ENCODE measurements around the gene GPR183. TPM values are rescaled to one million over a fixed set of nuclear protein-coding genes. Genes with fewer than 3 reads are reported as not detected.

The GPR183 gene
- total RNA-seq, 1 donor from 2014 or later: 0.71 TPM

Other genes starting within 250 kb of the GPR183 start
- 79.1 and 83.6 TPM in 2 replicates for gene UBAC2, start 106.5 kb downstream of the GPR183 start, total RNA-seq
- gene GPR18, start 49.0 kb downstream of the GPR183 start, total RNA-seq: not detected in 2 replicates
- 136 and 137 TPM in 2 replicates for gene TM9SF2, start 194.1 kb upstream of the GPR183 start, total RNA-seq

All from kidney epithelial cell (primary cell).